DMS114 treated with DMSO at 0.1 percent for 48 hours (cell line): ENCODE measurements around the gene TJP3.

Experiments used
- DNase-seq: peaks from one replicate; lab custom pipeline; 2025; ENCODE audit not compliant: unreplicated experiment; lab: John Stamatoyannopoulos, UW

The TJP3 gene

GRCh38 chr19:3783660-3784584, 75.7 kb downstream of the TJP3 start:
- DNase-seq, result no peak

DNA sequence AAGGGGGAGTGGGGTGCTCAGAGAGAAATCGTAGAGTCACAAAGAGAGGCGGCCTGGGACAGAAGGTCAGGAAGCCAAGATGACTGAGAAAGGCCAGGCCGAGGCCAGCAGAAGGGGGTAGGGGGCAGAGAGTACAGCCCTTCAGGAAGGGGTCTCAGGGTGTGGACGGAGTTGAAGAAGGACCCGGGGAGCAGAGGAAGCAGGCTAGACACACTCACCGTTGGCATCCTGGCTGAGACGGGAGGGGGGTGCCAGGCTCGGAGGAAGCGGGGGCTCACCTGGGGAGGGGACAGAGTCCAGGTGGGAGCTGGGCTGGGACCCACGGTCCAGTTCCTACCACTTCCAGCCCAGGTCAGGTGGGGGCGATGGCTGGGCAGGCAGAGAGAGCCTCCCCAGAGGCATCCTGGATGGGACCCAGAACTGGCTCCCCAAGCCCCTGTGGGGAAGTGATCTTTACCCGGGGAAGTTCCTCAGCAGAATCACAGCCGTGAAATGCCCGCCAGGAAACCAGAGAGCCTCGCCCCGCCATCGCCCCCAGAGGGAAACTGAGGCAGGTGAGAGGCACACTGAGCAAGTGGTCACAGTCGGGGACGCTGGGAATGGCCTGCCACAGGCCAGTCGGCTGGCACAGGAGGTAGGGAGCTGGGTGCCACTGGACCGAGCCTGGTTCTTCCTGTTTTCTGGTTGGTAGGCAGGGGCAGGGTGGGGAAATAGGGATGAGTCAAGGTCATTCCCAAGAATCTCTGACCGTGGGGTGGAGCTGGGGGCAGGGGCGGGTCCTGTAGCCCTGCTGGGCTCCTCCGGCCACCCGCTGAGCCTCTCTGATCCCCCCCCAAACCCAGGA, 76.6 kb downstream of the TJP3 start:
- no peak for DNase-seq

DNA sequence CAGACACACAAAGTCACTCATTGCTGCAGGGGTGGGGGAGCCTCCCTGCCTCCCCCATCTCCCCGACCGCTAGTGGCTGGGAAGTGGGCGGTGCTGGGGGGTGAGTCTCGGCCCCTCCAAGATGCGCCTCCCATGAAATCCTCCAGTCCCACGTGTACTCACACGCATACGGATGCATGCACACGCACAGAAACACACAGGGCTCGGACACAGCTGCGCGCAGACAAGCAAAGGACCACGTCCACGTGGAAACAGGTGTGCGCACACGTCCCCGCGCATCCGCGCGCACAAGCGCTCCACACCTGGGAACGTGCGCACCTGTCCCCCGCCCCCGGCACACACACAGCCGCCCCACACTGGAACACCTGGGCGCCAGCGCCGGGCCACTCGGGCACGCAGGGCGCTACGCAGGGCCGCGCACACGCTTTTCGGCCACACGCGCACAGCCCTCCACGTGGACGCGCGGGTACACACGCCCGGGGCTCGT, 77.3 kb downstream of the TJP3 start:
- no peak for DNase-seq

GRCh38 chr19:3785938-3786824, 78.0 kb downstream of the TJP3 start, which contains the start of gene MATK:
TSS of gene MATK (minus strand) at chr19:3786381. CDS start at chr19:3785135, 1,246 bp downstream.
- no peak for DNase-seq

DNA sequence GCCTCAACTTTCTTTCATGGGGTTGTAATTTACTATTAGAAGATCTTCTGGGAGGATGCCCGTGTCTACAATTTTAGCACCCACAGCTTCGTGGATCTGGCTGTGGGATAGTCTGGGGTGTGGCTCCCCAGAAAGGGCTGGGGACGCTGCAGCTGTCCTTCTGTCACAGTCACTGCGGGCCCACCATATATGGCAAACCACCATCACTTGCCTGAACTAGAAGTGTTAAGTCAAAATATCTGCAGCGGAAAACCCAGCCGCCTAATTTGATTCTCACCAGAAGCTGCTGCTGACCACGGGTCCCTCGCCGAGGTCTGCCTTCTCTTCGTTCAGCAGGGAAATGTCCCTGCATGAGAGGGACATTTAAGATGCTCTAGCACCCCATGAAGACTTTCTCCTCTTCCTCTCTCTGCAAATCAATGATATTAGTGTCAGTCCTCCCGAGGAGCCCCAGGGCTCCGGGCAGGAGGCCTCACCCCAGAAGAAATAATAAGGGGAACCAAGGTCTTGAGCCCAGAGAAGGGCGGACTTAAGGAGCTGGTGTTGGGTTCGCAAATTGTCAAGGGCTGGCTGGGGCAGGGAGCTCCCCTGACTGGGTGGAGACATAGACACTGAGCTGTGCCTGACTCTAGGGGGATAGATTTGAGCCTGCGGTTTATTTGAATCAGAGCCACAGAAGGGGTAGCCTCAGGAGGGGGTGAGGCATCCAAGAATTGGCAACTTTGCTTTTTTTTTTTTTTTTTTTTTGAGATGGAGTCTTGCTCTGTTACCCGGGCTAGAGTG, 81.0 kb downstream of the TJP3 start:
- DNase-seq, result no peak

DNA sequence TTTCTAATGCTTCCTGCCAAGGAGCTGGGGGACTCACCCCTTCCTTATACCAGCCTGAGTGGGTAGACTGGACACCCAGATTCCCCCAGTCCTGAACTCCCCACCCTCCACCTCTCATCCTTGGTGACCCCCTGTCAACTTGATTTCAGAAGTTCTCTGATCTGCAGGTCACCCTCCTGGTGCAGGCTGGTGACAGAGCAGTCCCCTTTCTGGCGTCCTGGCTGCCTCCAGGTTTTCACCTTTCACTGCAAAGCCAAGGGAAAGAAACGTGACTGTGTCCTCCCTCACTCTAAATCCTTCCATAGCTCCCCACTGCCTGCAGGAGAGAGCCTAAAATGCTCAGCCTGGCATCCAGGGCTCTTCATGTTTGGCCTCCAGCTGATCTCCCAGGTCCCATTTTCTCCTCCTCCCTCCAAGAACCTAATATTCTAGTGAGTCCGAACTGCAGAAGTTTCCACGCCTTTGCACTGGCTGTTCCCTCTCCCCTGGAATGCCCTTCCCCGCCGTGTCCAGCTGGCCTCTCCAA, 82.1 kb downstream of the TJP3 start:
- DNase-seq, result no peak

DNA sequence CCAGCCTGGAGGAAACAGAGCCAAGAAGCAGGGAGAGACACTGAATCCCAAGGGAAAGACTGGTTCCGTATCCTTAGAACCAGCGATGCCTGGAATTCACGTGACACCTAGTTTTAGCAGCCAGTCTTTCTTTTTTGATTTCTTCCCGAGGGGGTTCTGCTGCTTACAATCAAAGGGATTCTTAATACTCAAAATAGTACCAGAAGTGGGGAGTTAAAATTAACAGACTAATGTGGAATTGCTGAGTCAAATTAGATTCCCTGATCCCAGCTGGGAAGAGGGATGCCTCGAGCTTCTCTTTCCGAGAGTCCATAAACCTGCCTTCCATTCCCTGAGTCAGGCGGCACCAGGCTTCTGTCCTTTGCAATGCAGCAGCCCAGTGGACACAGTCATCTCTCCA, 82.8 kb downstream of the TJP3 start:
- no peak for DNase-seq

GRCh38 chr19:3792114-3792513, 83.9 kb downstream of the TJP3 start:
- DNase-seq, result no peak

GRCh38 chr19:3793799-3794198, 85.6 kb downstream of the TJP3 start:
- DNase-seq, result no peak

DNA sequence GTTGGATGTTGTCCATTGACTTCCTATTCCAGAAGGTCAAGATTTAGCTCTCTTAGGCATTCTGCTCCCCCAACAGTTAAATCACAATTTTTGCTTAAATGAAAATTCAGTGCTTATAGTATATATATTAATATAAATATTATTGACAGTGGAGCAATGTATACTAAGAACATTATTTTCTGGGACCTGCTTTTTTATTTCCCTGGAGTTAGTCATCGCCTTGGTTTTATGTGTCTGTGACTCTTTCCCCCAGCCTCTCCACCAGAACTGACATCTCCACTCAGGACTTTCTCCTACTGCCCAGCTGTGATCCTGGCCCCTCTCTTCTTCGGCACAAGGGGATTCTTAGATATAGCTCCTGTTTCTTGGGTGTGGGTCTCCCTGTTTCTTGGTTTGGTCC, 88.2 kb downstream of the TJP3 start:
- DNase-seq, result no peak

DNA sequence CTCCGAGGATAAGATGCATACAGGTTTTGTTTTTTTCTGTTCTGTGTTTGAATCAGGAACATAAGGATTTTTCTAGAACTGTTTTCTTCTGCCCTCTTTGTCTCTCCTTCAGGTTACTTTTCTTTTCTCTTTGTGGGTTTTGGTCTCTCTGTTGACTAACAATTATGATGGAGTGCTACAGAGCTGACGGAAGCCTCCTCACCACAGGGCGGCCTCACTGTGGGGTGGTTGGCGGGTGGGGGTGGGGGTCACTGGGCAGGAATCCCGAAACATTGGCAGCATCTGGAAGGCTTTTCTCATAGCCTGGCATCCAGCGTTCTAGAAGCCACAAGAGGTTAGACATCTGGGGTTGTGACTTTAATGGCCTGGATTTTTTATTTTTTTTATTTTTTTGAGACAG, 90.0 kb downstream of the TJP3 start:
- DNase-seq, result no peak
